ENCODE measurements around the gene ZBTB7B.
A peak's percentile ranks its signal among the peaks of the same experiment; 100 is the strongest.

Gene ZBTB7B

GRCh38 chr1:155002464-155003226, at the start of gene ZBTB7B:
TSS of gene ZBTB7B (plus strand) at chr1:155002802. CDS start at chr1:155014661, 11,859 bp downstream.
- DNase-seq: no peak

GRCh38 chr1:154953611-154954038, 49.0 kb upstream of the ZBTB7B start:
- DNase-seq: no peak

GRCh38 chr1:154954541-154954940, 48.1 kb upstream of the ZBTB7B start:
- DNase-seq: no peak

GRCh38 chr1:154955039-154955717, 47.4 kb upstream of the ZBTB7B start:
- no peak for DNase-seq

GRCh38 chr1:154955718-154956543, 46.7 kb upstream of the ZBTB7B start, which contains the start of gene PBXIP1:
TSS of gene PBXIP1 (minus strand) at chr1:154956099. CDS start at chr1:154953721, 2,378 bp downstream.
- peak; percentile 50 for DNase-seq

- no peak for DNase-seq
Observed at GRCh38 chr1:154956544-154956941, 46.1 kb upstream of the ZBTB7B start.

GRCh38 chr1:154957091-154957657, 45.4 kb upstream of the ZBTB7B start:
- no peak for DNase-seq

GRCh38 chr1:154958036-154958435, 44.6 kb upstream of the ZBTB7B start:
- DNase-seq: no peak

GRCh38 chr1:154958681-154959425, 43.7 kb upstream of the ZBTB7B start:
- DNase-seq: no peak

GRCh38 chr1:154959426-154959780, 43.2 kb upstream of the ZBTB7B start:
- DNase-seq: no peak

- DNase-seq: no peak
Observed at GRCh38 chr1:154960446-154961136, 42.0 kb upstream of the ZBTB7B start.

- DNase-seq: no peak
Observed at GRCh38 chr1:154961207-154962155, 41.1 kb upstream of the ZBTB7B start, which contains the start of gene PYGO2. TSS of gene PYGO2 (minus strand) at chr1:154961782. CDS start at chr1:154961576, 206 bp downstream.

- no peak for DNase-seq
Observed at GRCh38 chr1:154962156-154962749, 40.3 kb upstream of the ZBTB7B start.

GRCh38 chr1:154962795-154963330, 39.7 kb upstream of the ZBTB7B start:
- DNase-seq: no peak

GRCh38 chr1:154963643-154964042, 39.0 kb upstream of the ZBTB7B start:
- no peak for DNase-seq

GRCh38 chr1:154964359-154964758, 38.2 kb upstream of the ZBTB7B start:
- no peak for DNase-seq

- no peak for DNase-seq
Observed at GRCh38 chr1:154966111-154966510, 36.5 kb upstream of the ZBTB7B start.

- no peak for DNase-seq
Observed at GRCh38 chr1:154967331-154967950, 35.2 kb upstream of the ZBTB7B start.

GRCh38 chr1:154968731-154969130, 33.9 kb upstream of the ZBTB7B start:
- DNase-seq: no peak
